ENCODE data around the gene MYOM1. TPM values are rescaled to one million over a fixed set of nuclear protein-coding genes. Genes with fewer than 3 reads are reported as not detected.
A peak's percentile ranks its signal among the peaks of the same experiment; 100 is the strongest.

The MYOM1 gene
- total RNA-seq, 1 donor from 2014 or later = 0.26 TPM

- FAIRE-seq = no peak
- TF ChIP-seq, protein P1, sequence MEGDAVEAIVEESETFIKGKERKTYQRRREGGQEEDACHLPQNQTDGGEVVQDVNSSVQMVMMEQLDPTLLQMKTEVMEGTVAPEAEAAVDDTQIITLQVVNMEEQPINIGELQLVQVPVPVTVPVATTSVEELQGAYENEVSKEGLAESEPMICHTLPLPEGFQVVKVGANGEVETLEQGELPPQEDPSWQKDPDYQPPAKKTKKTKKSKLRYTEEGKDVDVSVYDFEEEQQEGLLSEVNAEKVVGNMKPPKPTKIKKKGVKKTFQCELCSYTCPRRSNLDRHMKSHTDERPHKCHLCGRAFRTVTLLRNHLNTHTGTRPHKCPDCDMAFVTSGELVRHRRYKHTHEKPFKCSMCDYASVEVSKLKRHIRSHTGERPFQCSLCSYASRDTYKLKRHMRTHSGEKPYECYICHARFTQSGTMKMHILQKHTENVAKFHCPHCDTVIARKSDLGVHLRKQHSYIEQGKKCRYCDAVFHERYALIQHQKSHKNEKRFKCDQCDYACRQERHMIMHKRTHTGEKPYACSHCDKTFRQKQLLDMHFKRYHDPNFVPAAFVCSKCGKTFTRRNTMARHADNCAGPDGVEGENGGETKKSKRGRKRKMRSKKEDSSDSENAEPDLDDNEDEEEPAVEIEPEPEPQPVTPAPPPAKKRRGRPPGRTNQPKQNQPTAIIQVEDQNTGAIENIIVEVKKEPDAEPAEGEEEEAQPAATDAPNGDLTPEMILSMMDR (IDR thresholded peaks at IDR 0.05; ENCODE audit: insufficient read depth, low read length, severe bottlenecking) = no peak
Measured at GRCh38 chr18:3061581-3062312, 158.0 kb downstream of the MYOM1 start.

GRCh38 chr18:3060667-3061580 is 158.8 kb downstream of the MYOM1 start:
- DNase-seq (ENCODE audit: low read depth) (no peak), FAIRE-seq (no peak)
- H3K4me3 ChIP-seq (ENCODE audit: low read depth, low read length) = no peak overlapping the region
- TF ChIP-seq, protein P1 (IDR thresholded peaks at IDR 0.05; ENCODE audit: insufficient read depth, low read length, severe bottlenecking) = no peak
- H3K27me3 ChIP-seq (ENCODE audit: control insufficient read depth, insufficient read depth, low read length) = no peaks in the 10 kb centered on the region
- H3K36me3 ChIP-seq (ENCODE audit: control insufficient read depth, insufficient read depth, low read length) = no peaks in the 10 kb centered on the region

More at GRCh38 chr18:3061581-3062312, 158.0 kb downstream of the MYOM1 start:
- Histone ChIP-seq H3K4me3 (ENCODE audit: low read depth, low read length) (no peak overlapping the region), H3K27me3 (ENCODE audit: control insufficient read depth, insufficient read depth, low read length) (no peaks in the 10 kb centered on the region), H3K36me3 (ENCODE audit: control insufficient read depth, insufficient read depth, low read length) (no peaks in the 10 kb centered on the region)
- no peak for DNase-seq (ENCODE audit: low read depth)

DNA sequence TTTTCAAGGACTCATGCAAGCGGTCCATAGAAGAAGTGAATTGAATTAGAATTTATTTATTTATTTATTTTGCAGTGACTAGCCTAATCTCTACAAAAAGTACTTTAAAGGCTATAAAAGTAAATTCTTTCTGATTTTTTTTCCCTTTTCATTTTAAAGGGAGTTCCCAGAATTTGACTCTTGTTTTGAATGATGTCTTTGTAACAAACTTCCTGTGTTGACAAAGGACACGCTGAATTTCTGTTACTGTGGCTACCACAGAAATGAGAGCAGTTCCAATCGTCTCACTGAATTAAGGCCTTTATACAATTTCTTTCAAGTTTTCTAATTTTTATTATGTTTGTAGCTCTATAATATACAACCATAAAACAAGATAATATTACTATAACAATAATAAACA is 160.5 kb downstream of the MYOM1 start:
- Histone ChIP-seq H3K4me3 (ENCODE audit: low read depth, low read length) (no peak overlapping the region), H3K36me3 (ENCODE audit: control insufficient read depth, insufficient read depth, low read length) (no peaks in the 10 kb centered on the region), H3K27me3 (ENCODE audit: control insufficient read depth, insufficient read depth, low read length) (no peaks in the 10 kb centered on the region)
- DNase-seq (ENCODE audit: low read depth) = no peak
- no peak for FAIRE-seq
- TF ChIP-seq, protein P1 (IDR thresholded peaks at IDR 0.05; ENCODE audit: insufficient read depth, low read length, severe bottlenecking) = no peak

GRCh38 chr18:3058328-3059191 is 161.2 kb downstream of the MYOM1 start:
- Histone ChIP-seq H3K4me3 (ENCODE audit: low read depth, low read length) (no peak overlapping the region), H3K36me3 (ENCODE audit: control insufficient read depth, insufficient read depth, low read length) (no peaks in the 10 kb centered on the region), H3K27me3 (ENCODE audit: control insufficient read depth, insufficient read depth, low read length) (no peaks in the 10 kb centered on the region)
- FAIRE-seq = no peak
- peak; percentile 62 for DNase-seq (ENCODE audit: low read depth)
- TF ChIP-seq, protein P1 (IDR thresholded peaks at IDR 0.05; ENCODE audit: insufficient read depth, low read length, severe bottlenecking) = no peak

DNA sequence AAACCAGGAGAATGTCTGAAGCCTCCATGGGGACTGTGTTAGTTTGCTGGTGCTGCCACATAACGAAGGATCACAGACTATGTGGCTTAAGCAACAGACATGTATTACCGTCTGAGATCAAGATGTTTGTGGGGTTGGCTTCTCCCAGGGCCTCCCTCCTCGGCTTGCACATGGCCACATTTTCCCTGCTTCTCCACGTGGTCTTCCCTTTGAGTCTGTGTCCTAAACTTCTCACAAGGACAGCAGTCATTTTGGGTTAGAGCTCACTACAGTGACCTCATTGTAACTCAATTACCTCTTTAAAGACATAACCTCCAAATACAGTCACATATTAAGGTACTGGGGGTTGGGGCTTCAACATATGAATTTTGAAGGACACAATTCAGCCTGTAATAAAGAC is 162.2 kb downstream of the MYOM1 start:
- no peaks in the 10 kb centered on the region for H3K36me3 ChIP-seq (ENCODE audit: control insufficient read depth, insufficient read depth, low read length)
- H3K4me3 ChIP-seq (ENCODE audit: low read depth, low read length) = no peak overlapping the region
- TF ChIP-seq, protein P1 (IDR thresholded peaks at IDR 0.05; ENCODE audit: insufficient read depth, low read length, severe bottlenecking) = no peak
- DNase-seq (ENCODE audit: low read depth) (no peak), FAIRE-seq (no peak)
- no peaks in the 10 kb centered on the region for H3K27me3 ChIP-seq (ENCODE audit: control insufficient read depth, insufficient read depth, low read length)

Data from bronchial epithelial cell (primary cell).